CD4-positive, alpha-beta T cell treated with Interleukin-17A for 4 hours (primary cell): ENCODE results near the gene OR10V1.
A peak's percentile ranks its signal among the peaks of the same experiment; 100 is the strongest.

Experiments used
- DNase-seq: peaks from one replicate; pipeline ENCODE4 v3.0.0-alpha.2; 2020; ENCODE audit warnings: mixed read lengths

Gene OR10V1

GRCh38 chr11:59713745-59714144 lies at the start of gene OR10V1:
Gene OR10V1 (minus strand): TSS chr11:59713845. CDS start chr11:59713845, 0 bp downstream.
- DNase-seq, result no peak

- no peak for DNase-seq
These were observed 48.3 kb upstream of the OR10V1 start for GRCh38 chr11:59761993-59762392.

DNA sequence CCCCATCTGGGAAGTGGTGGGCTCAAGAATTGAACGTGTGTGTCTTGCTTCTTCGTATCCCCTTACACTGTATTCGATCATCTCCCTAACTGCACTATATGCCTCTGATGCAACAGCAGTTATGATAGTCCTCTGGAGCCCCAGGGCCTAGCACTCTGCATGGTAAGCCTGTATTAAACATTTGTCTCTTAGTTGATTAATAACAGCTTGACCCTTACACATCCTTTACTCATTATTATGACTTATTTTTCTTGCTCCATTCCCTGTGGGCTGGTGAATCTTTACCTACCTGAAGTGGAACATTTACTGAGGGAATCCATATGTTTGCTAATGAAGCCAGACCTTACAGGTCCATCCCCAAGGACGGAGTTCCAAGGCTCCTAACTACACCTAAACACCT lies 47.1 kb upstream of the OR10V1 start:
- DNase-seq, result no peak

GRCh38 chr11:59759900-59760299 lies 46.3 kb upstream of the OR10V1 start:
- DNase-seq, result no peak

DNA sequence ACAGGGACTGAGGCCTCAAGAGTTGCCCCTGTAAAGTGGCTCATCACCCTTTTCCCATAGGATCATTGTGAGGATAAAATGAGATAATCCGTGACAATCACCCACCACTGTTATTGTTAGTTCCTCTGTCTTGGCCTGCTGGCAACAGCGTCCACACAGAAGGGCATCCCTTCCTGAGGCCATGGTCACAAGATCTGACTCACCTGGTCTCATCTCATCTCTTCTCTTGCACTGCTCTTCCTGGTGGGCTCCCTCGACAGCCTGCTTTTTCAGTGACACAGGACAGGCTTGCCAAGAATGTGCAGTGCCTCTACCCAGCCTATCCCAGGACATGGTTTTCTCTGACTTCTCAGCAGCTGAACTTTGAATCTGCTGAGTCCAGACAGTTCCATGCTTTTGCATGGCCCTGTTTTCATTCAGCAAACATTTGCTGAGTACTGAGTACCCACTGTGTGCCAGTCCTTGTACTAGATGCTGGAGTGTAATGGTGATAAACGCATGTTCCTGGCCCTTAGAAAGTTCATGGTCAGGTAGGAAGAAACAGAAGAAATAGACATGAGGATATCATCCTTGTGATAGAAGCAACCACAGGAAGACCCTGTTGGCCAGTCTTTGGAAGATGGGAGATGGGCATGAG lies 44.9 kb upstream of the OR10V1 start:
- DNase-seq, result no peak

DNA sequence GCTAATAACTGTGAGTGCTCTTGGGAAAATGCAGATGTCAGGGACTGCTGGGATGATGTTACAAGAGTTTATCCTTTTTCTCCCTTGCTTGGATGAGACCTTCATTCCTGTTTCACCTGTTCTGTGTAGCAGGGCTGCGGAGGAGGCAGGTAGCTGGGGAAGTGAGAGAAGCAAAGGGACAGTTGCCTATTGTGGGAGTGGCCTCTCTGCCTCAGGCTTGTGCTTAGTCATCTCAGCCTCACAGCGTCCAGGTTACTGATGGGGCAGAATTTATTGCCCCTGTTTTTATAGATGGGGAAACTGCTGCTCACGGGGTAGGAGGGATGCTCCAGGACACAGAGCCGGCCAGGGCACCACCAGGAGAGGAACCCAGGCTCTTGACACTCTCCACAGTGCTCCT lies 43.2 kb upstream of the OR10V1 start:
- no peak for DNase-seq

GRCh38 chr11:59756558-59756840 lies 42.9 kb upstream of the OR10V1 start:
- DNase-seq, result no peak

DNA sequence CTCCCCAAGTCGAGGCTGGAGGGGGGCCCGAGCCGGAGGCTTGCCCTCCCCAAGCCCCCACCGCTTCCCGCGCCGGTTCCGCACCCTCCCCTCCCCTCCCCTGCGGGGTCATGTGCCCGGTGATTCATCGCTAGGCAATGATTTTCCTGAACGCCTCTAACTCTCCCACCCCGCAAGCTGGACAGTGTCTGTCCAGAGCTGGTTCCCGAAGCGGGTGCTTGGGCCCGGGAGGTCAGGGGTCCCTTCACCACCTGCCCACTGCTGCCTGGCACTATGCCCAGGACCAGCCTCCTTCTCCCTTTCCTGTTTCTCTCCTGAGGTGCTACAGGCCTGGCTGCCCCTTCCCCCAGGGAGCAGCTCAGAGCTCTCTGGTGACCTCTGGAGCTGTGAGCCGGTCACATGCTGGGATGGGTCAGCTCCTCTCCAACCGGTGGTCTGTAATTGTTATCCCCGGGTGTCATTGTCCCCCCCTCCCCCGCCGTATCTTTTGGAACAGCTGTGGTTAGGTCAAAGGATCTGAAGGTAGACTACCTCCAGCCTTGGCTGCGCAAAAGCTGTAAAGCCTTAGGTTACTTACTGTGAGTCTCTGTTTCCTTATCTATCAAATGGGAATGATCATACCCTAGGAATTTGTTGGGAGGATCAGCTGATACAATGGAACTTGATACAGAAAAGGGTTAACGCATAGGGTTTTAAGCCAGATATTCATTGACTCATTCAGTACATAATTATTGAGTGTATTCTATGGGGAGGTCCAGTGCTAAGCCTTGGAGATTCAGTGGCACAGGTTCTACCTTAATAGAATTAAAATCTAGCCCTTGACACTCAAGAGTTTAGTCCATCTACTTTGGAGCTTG lies 42.3 kb upstream of the OR10V1 start:
- peak; percentile 76 for DNase-seq

GRCh38 chr11:59754859-59755700 lies 41.4 kb upstream of the OR10V1 start, which contains the start of gene STX3:
Gene STX3 (plus strand): TSS chr11:59755376. CDS start chr11:59755606, 230 bp downstream.
- DNase-seq, result peak; percentile 83

DNA sequence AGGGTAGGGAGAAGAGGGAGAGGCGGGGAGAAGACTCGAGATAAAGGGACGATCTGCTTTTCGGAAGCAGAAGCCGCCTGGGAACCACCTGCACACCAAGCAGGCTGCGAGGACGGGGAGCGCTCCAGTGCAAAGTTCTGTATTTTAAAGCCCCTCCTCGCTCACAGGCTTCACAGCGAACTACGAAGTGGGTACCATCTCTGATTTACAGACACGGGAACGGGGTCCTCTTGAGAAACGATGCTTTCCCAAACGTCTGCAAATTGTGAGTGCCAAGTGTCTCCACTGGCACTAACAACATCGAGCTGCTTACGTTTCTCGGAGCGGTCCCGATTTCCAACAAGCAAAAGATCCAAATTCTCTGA lies 40.8 kb upstream of the OR10V1 start:
- DNase-seq, result peak; percentile 44

DNA sequence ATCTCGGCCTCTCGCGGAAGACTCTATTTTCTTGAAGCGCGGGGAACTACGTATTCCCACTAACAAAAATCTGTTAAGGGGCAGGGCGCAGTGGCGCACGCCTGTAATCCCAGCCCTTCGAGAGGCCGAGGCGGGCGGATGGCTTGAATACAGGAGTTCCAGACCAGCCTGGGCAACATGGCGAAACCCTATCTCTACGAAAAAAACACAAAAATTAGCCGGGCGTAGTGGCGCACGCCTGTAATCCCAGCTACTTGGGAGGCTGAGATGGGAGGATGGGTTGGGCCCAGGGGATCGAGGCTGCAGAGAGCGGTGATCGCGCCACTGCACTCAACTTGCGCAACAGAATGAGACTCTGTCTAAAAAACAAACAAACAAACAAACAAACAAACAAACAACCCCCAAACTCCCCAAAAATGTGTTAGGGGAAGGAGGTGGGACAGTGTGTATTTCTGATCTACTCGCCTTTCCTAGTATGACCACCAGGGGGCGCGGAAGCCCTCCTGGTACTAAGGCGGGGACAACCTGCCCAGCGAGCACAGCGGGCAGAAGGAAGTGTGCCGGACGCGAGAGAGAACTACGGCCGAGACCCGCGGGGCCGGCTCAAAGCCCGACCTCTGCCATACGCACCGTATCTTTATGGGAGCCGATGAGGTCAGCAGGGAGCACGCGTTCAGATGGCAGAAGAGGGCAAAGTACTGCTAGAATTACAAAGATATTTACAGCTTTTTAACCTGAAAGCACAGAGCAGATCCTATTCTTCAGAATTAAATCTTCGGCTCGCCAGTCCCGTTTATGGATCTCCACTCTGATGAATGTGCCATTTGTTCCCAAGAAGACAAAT lies 40.2 kb upstream of the OR10V1 start:
- DNase-seq, result peak; percentile 88

DNA sequence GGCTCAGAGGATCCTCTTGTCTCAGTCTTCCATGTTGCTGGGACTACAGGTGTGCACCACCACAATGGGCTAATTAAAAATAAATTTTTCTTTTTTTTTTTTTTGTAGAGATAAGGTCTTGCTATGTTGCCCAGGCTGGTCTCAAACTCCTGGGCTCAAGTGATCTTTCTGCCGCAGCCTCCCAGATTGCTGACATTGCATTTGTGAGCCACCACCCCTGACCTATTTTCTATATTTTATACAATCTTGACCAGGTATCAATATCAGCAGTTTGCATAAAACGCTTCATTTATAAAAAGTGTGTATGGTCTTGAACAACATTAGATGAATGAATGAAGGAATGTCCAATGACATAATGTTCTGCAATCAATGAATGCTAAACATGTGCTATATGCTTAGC lies 32.5 kb upstream of the OR10V1 start:
- DNase-seq, result no peak

DNA sequence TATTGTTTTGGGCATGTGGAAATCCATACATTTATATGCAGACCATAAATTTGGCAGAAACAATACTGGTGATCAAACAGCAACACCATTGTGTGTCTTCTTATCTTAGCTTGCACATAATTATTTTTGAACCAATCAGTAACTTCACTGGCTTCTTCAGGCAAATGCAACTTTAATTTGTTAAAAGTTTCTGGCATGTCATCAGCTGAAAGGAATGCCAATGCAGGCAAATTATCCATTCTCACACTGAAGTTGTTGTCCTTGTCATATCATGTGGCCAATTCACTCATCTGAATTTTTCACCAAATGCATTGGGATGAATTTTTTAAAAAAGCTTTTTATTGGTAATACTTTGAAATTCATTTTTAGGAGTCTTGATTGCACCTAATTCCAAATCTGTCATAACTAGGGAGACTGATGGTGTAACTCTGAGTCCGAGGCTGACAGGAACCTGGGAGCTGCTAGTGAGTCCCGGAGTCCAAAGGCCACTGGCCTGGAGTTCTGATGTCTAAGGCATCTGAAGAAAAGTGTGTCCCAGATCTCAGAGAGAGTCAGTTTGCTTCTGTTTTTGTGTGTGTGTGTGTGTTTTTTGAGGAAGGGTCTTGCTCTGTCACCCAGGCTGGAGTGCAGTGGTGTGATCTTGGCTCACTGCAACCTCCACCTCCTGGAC lies 17.4 kb upstream of the OR10V1 start:
- DNase-seq, result no peak

DNA sequence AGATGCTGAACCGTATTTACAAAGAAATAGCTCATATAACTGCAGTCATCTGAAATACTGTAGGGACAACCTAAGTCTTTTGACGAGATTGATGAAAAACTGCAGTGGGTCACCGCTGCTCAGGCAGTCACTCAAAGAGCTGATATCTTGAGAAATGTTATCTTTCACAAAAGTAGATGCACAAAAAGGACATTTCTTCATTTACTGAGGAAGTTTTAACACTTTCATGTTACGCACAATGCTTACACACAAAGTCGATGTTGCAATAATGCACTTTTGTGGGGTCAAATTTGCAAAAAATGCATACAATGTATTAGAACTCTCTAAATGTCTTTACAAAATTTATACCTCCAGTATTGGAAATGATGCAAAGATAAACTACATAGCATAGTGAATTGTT lies 16.2 kb upstream of the OR10V1 start:
- DNase-seq, result no peak

GRCh38 chr11:59728913-59729312 lies 15.3 kb upstream of the OR10V1 start:
- DNase-seq, result peak; percentile 5

- DNase-seq, result no peak
These were observed 14.5 kb upstream of the OR10V1 start for GRCh38 chr11:59728154-59728553.

GRCh38 chr11:59727426-59727825 lies 13.8 kb upstream of the OR10V1 start:
- DNase-seq, result no peak

GRCh38 chr11:59724066-59724465 lies 10.4 kb upstream of the OR10V1 start:
- no peak for DNase-seq

DNA sequence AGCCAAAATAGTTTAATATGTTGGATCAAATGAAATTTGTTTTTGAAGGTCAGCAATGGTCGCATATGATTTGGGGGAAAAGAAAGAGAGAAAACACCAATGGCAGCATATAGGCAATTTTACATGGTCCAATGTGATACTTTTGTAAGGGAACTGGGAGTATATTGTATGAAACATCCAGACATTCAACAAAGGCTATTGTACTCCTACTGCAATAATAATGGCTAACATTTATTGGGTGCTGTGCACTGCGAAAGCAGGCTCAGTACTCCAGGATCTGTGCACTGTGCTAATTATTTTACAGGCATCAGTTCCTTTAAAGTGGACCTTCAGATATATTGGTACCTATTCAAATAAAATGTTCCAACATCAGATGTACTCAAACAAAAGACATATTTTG lies 5.9 kb upstream of the OR10V1 start:
- no peak for DNase-seq

- DNase-seq, result no peak
These were observed 2.4 kb upstream of the OR10V1 start for GRCh38 chr11:59716051-59716450.

GRCh38 chr11:59710136-59710847 lies 3.4 kb downstream of the OR10V1 start:
- DNase-seq, result no peak
